GM23338 (cell line): ENCODE results near the gene GNB2.

Experiments
- JUNB ChIP-seq: IDR thresholded peaks from one replicate; pipeline ENCODE4 v1.6.1; 2016; ENCODE audit warnings: antibody characterized with exemption; ENCODE audit not compliant: unreplicated experiment
- TF ChIP-seq, protein P1 (sequence below), 2 experiments: fragments of 200-600 bp in 1 of 2; sonication (generic) in 1 of 2; conservative IDR thresholded peaks; 2 replicates each; pipeline versions ENCODE4 v1.5.1 to v1.6.1; 2016 to 2017; ENCODE audit warnings: antibody characterized with exemption in 2 of 2, low read depth in 2 of 2, mild to moderate bottlenecking in 2 of 2, moderate library complexity in 1 of 2

DNA sequence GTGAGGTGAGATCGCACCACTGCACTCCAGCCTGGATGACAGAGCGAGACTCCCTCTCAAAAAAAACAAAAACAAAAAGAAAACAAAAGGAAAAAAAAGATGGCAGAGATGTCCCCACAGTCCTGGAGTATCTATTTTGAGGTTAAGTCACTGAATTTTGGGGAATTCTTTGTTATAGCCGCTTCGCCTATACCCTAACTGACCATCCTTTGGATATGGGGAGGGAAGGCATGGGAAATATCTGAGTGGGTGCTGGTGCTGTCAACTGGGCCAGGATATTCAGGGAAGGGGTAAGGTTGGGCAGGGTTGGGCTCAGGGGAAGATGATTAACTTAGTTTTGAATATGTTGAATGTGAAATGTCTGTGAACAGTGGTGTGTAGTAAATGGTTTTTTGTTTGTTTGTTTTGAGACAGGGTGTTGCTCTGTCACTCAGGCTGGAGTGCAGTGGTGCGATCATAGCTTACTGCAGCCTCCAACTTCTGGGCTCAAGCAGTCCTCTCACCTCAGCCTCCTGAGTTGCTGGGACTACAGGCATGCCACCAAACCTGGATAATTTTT lies 8.3 kb upstream of the GNB2 start:
- no peak for TF ChIP-seq JUNB
- TF ChIP-seq, protein P1, sequence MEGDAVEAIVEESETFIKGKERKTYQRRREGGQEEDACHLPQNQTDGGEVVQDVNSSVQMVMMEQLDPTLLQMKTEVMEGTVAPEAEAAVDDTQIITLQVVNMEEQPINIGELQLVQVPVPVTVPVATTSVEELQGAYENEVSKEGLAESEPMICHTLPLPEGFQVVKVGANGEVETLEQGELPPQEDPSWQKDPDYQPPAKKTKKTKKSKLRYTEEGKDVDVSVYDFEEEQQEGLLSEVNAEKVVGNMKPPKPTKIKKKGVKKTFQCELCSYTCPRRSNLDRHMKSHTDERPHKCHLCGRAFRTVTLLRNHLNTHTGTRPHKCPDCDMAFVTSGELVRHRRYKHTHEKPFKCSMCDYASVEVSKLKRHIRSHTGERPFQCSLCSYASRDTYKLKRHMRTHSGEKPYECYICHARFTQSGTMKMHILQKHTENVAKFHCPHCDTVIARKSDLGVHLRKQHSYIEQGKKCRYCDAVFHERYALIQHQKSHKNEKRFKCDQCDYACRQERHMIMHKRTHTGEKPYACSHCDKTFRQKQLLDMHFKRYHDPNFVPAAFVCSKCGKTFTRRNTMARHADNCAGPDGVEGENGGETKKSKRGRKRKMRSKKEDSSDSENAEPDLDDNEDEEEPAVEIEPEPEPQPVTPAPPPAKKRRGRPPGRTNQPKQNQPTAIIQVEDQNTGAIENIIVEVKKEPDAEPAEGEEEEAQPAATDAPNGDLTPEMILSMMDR (conservative IDR thresholded peaks at IDR 0.05; ENCODE audit: low read depth in 2 of 2), result no peak
